Colon (tissue), 2 donors: ENCODE data around the gene GLMP.

ENCODE experiments used
- FAIRE-seq: peaks from 2 replicates; lab custom pipeline; 2012; peaks lifted over from hg19 to GRCh38; lab: Jason Lieb, UNC
- donor health status: control.
- donor health status: control.

GLMP gene

DNA sequence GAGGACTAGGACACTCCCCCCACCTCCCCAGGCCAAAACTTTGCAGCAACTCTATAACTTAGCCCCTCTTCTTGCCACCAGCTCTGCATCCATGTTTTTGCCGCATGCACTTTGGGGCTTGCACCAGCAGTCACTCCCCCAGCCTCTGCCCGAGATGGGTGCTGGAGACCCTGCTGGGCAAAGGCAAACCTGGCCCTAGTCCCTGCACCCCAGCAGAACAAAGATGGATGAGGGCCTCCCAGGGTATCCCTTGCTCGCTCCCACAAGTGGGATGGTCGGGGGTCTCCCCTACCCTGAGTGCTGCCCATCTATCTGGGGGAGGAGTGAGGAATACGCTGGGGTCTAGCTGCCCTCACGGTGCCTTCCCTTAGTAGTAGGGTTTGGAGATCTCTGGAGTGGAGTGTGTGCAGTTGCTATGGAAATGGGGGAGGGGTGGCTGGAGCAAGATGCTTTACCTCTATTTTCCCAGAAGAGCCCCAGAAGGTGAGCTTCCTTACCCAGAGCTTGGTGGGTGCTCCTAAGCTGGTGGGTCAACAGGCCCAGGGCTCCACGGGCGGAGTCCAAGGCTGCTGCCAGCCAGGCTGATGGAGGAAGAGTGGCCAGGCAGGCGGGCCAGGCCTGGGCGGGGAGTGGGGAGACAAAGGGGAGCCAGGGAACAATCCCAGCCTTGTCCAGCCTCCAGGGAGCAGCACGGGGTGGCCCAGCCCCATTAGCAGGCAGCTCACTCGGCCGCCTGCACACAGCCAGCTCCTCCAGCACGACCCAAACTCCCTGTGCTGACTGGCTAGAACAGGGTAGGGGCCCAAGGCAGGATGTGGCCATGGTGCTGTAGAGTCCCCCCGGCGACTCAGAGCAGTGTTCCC lies 47.8 kb downstream of the GLMP start, which contains the start of gene PAQR6:
Gene PAQR6 (minus strand): TSS at position 597 of the 863 bp plus-strand sequence. CDS start 1,325 bp downstream, outside the sequence.
- FAIRE-seq: no peak

DNA sequence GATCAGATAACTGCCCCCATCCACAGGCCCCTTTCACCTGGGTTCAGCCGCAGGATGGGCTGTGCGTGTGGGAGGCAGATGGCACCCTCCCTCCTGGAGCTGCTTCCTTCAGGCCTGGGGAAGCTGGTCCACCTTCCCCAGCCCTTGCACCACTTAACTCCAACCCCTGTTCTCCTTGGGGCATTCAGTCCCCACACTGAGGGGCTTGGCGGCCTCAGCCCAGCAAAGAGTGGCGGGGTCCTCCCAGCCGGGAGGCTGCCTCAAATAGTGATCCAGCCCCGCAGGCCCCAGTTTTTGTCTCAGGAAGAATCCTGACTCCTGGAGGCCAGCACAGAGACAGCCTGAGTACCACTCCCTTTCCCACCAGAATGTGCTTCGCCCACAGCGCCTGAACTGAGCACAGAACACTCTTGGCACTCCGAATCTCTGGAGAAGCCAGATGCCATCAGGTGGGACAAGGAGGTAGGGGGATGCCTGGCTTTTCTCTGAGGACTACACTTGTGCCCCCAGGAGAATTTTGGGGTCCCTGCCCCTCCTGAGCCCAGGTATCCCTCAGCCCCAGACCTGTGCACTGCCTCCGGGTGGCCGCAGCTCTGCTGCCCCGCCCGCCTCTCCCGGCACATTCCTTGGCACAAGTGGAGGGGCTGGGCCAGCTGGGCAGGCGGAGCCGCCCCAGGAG lies 48.6 kb downstream of the GLMP start:
- no peak for FAIRE-seq

DNA sequence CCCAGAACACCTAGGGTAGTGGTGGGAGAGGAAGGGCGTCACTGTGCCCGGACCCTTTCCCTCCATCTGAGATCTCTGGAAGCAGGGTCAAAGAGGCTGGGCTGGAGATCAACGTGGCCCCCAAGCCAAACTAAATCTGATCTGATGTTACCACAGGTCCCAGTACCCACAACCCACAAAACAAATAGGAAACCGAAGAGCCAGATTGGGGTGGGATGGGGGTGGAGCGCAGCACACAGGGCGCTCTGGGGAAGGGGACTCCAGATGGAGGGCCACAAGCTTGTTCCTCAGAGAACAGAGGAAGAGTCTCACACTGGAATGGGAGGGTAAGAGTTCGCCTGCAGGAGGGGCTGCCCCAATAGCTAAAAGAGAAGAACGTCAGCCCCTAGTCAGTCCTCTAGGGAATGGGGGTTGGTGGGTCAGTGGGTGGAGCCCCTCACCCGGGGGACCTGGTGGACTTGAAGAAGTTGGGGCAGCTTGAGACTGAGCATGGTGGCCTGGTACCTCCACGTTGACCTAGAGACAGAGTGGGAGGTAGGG lies 49.2 kb downstream of the GLMP start:
- no peak for FAIRE-seq

DNA sequence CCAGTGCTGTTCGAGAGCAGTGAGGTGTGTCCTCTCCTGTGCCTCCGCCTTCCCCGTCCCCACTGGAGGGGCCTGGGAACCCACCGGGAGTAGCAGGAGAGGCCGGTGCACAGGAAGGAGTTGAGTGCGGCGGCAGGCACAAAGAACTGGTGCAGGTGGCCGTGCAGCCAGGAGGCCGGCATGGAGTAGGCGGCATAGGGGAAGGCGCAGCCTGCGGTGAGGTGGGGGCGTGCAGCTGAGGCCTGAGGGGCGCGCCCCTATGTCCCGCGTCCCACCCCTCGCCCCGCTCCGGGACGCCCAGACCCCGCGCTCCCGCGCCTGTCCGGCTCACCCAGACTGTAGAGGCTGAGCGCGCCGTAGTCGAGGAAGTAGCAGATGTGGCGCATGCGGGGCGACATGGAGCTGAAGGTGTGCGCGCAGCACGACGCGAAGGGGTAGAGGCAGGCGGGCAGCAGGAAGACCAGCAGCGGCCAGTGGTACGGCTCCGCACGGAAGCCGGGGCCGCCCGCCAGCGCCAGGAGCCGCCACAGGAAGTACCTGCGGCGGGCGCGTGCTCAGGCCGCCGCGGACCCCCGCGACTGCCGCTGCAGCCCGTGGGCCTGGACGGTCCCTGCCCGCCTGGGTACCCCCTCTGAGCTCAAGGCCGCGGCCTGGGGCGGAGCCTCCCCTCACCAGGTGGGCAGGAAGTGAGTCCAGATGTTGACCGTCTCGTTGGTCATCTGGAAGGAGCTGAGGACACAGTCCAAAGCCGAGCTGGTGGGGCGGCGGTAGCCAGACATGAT lies 49.8 kb downstream of the GLMP start:
- FAIRE-seq: no peak

DNA sequence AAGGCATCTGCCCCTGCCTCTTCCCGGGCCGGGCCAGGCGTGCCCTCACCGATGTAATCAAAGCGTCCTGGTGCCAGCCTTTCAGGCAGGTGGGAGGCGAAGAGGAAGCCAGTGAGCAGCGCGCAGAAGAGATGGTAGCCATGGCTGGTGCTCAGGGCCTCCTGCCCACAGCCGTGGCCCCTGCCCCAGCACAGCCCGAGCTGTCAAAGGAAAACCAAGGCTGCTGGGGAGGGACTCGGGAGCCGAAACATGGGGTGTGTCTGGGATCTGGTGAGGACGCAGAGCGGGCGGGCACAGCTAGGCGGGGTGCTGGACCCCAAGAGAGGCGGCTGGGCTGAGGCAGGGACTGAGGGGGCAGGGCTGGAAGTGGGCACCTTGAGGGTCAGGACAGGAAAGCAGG lies 50.8 kb downstream of the GLMP start:
- FAIRE-seq: no peak

DNA sequence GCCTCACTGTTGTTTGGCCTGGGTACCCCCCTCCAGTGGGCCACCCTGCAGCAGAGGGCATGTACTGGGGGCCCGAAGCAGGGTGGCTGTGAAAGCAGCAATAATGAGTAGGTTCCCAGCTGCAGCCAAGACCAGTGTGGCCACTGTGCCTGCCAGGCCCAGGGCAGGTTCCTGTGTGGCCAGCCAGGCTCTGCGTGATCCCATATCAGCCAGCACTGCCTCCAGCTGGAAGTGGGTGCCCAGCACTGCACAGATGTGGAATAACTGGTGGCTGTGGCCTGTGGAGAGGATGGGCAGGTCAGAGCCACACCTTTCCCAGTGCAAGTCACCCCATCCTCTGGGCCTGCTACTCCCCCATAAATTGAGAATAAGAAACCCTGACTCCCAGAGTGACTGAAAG lies 51.4 kb downstream of the GLMP start:
- FAIRE-seq: no peak

DNA sequence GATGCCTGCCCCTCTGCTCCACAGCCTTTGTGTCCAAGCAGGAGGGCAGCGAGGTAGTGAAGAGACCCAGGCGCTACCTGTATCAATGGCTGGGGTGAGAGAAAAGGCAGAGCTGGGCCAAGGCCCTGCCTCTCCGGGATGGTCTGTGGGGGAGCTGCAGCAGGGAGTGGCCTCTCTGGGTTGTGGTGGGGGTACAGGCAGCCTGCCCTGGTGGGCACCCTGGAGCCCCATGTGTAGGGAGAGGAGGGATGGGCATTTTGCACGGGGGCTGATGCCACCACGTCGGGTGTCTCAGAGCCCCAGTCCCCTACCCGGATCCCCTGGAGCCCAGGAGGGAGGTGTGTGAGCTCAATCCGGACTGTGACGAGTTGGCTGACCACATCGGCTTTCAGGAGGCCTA lies 52.7 kb downstream of the GLMP start:
- no peak for FAIRE-seq
